HUDEP-2 (cell line): ENCODE measurements around the gene RFC2.
"Not testable (repeated sequence)": the region's sequence is repeated elsewhere in the genome, so short reads cannot be mapped to it uniquely, and the experiment has no call there.

Experiments used
- DNase-seq, 76 experiments: peaks; one replicate each; lab custom pipeline; 2025; ENCODE audit not compliant: unreplicated experiment in 76 of 76; lab: John Stamatoyannopoulos, UW

RFC2 gene

DNA sequence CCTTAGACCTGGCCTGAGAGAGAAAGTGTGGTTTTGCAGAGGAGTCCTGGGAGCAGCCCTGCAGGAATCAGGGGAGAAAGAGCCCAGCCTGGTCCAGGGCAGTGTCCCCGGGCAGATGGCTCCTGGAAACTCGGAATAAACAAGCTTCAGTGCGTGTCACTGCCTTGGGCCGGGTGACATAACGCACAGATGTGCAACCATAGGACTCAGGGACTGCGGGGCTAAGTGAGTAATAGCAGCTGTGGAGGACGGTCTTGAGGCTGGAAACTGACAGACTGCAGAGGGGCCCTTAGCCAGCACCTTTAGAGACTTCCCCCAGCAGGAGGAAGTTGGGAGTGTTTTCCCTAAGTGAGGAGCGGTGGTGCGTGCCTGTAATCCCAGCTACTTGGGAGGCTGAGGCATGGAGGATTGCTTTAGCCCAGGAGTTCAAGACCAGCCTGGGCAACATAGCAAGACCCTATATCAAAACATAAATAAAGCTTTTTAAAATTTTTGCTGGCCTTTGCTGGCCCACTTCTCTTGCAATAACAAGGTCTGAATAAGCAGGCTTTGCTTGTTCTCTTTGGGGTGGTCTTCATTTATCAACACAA is 29.8 kb upstream of the RFC2 start:
- no peak for DNase-seq

DNA sequence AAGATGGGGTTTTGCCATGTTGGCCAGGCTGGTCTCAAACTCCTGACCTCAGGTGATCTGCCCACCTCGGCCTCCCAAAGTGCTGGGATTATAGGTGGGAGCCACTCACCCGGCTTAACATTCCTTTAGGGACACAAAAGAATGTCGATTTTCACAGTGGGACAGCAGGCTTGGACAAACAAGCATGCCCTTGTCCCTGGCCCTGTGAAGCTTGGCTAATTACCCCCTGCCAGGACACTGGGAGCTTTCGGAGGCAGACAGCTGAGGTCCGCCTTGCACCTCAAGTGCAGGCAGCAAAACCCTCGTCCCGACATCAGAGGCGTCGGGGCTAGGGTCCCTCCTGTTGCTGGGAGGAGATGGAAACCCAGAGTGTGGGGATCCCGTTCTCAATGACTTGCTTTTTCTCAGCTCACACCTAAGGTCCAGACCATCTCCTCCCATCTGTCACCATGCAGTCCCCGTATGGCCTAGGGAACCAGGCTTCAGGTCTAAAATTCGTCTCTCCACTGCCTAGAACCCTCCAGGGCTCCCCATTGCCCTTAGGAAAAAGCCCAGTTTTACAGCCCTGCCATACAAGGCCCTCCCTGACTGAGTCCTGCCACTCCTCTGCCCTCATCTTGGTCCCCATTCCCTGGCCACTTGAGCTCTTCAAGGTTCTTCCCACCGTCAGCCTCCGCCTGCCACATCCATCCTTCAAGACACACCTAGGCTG is 28.7 kb upstream of the RFC2 start:
- no peak for DNase-seq

DNA sequence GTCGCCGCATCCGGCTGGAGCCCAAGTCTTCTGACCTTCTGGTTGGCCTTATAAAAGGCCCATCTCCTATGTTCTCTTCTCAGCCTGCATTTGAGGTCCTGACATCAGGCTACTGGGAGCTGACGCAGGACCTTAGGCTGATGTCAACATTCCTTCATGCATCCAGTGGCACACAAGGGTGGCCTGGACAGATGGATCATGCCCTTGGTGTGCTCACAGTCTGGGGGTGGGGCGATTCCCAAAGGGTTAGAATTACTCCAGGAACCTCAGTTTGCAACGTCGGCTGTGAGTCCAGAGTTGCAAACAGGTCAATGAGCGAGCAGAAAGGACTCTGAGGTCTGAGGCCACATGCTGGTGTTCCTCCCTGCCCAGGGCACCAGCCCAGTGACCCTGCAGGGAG is 26.8 kb upstream of the RFC2 start:
- no peak for DNase-seq

DNA sequence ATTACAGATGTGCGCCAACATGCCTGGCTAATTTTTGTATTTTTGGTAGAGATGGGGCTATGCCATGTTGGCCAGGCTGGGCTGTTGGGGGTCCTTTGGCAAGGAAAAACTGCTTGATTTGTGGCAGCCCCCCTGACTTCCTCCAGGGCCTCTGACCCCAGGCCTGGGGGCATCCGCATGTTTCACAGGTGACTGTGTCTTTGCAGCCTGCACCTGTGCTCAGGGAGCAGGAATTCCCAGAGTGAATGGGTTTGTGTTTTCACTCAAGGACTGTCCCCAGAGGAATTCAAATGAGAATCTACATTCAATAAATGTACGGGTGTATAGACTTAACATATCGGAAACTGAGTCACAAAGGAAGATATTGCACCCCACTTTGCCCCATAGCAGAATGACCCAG is 23.4 kb upstream of the RFC2 start:
- DNase-seq: no peak

DNA sequence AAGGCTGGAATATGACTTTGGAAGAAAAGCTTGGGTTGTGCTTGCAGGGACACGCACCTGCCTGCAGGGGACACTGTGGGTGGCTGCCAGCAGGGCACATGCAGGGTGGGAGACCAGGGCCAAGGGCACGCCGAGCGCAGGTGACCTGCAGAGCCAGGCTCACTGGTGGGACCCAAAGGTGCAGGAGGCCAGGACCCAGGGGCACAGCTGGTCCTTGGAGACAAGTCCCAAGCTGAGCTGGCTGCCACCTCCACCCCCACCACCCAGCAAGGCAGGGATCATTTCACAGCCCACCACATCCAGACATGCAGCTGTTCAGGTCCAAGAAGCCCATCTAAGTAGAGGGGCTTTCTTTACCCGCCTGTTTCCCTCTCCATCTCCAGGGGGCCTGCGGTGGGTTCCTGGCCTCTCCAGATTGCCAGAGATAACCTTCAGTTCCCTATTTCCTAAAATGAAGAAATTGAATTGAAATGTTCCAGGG is 21.2 kb upstream of the RFC2 start:
- peak in 10 of 76 experiments; percentile 5 to 38 (median 16) for DNase-seq

DNA sequence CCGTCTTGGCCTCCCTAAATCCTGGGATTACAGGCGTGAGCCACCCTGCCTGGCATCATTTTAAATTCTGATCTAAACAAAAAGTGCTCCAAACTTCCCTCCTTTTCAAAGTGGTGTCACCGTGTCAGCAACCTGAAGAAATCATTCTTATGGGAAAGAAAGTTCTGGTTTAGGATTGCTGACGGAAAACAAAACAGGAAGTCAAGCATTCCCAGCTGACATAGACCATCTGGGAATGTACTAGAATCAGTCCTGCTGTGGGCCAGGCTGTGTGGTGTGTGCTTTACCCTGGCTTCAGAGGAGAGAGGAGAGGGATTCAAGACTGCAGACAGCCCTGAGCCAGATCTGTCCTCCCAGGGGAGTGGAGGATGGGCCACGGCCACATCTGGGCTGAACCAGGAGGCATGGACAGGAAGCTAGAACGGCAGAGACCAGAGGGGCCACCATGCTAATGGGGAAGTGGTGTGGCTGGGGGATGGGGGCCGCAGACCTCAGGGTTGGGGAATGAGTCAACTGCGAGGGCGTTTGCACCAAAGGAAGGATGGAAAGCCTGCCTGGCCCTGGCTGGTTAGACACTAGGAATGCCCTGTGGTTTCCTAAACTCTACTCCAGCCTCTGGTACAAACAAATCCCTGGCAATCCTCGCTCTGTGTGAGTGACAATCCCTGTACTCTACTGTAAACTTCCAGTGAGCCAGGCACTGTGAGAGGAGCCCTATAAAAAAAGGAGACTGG is 18.3 kb upstream of the RFC2 start:
- peak in 5 of 76 experiments; percentile 8 to 24 (median 14) for DNase-seq

DNA sequence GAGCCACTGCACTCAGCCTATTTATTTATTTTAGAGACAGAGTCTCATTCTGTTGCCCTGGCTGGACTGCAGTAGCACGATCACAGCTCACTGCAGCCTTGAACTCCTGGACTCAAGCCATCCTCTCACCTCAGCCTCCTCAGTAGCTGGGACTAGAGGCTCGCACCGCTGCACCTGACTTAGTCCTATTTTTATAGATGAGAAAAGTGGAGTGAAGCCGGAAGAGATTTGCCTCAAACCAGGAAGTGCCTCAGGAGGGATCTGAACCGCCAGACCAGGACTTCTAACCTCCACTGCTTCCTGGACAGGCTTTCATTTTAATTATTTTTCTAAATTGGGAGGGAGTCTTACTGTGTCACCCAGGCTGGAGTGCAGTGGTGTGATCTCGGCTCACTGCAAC is 17.5 kb upstream of the RFC2 start:
- no peak for DNase-seq

DNA sequence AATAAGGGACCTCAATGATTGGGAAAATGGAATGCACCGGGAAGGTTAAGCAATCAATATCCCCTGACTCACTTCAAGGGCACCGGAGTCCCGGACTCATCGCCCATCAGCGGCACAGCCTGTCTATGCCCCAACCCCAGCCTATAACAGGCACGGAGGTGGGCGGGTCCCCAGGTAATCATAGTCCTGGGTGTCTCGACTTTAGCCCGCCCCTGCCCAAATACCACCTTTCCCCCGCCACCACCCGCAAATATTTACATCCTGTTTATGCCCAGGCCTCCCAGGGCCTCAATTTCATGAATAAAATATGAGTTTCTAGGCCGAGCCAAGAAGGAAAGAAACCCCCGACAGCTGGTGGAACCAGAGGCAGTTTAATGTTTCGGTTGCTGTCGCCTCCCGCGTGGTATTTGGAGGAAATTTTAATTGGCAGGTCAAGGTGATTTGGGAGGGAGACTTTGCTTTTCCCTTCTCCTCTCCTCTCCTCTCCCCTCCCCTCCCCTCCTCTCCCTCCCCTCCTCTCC is 15.6 kb upstream of the RFC2 start:
- DNase-seq: peak in 27 of 76 experiments; percentile 9 to 50 (median 24)

DNA sequence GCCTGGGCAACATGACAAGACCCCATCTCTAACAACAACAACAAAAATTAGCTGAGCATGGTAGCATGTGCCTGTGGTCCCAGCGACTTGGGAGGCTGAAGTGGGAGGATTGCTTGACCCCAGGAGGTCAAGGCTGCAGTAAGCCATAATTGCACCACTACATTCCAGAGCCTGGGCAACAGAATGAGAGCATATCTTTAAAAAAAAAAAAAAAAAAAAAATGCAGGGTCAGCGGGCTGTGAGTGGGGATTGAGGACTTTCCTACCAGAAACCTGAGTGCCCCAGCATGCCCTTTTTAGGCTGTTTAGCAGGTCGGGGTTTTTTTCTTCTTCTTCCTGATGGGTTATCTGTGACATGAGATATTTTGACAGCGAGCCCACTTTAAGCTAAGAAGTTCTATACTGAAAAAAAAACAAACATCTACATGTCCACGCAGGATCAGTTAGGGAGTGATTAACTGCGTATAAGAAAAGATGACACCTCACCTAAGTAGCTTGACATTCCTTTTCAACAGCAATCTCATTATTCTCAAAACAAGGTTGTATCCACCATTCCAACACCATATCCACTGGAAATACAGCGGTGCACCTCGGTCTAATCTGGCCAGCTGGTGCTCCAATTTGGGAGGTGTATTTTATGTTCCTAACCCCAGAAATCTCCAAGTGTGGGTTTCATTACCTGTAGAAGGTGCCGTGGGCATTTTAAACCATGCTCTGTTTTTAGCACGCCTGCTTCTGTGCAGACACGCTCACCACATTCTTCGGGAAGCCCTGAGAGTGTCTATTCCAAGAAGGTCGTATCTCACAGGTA is 13.8 kb upstream of the RFC2 start:
- no peak for DNase-seq

DNA sequence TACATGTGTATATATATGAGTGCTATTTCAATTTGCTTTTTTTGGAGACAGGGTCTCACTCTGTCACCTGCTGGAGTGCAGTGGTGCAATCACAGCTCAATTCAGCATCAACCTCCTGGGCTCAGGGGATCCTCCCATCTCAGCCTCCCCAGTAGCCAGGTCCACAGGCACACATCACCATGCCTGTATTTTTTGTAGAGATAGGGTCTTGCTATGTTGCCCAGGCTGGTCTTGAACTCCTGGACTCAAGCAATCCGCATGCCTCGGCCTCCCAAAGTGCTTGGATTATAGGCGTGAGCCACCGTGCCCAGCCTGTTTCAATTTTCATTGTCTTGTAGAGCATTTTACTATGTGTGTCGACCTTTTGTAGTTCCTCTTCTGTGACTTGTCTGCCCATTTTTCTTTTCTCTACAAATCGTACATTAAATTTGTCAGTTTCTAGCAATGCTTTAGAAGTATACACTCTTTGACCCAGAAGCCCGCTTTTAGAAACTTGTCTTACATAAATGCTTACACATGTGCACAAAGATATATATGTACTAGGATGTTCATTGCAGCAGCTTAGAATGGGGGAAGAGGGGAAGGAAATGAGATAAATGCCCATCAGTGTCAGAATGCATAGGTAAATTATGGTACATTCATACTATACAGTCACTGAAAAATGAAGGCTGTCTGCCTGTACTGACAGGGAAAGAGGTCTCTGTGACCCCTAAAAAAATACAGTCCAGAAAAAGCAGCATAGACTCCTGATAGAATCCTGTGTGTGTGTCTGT is 12.2 kb upstream of the RFC2 start:
- DNase-seq: no peak

DNA sequence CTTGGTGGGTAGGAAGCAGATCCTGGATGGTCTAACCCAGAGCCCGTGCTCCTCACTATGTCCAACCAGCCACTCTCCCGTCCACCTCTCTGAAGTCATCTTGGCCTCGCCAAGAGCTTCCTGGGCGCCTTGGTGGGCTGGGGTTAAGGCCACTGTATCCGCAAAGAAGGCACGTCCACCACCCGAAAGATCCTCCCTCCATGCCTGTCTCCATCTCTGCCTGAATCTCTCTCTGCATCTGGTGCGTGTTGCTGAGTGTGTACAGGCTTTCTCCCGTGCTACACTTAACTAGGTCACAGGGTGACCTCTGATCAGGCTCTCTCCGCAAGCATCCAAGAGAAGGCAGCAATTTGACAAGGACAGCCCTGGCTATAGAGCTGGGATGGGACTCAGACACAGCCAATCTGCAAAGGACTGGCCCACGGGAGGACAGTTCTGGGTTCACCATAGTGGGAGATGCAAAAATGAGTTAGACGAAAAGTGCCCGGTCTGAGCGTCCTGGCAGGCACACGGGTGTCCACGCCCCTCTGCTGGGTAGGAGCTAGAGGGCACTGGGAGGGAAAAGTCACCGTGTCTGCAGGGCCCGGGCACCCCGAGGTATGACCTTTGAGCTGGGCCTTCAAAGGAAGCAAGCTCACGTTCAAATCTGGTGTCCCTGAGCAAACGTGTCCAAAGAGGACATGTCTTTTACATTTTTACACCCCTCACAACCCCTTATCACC is 9.4 kb upstream of the RFC2 start:
- no peak for DNase-seq

DNA sequence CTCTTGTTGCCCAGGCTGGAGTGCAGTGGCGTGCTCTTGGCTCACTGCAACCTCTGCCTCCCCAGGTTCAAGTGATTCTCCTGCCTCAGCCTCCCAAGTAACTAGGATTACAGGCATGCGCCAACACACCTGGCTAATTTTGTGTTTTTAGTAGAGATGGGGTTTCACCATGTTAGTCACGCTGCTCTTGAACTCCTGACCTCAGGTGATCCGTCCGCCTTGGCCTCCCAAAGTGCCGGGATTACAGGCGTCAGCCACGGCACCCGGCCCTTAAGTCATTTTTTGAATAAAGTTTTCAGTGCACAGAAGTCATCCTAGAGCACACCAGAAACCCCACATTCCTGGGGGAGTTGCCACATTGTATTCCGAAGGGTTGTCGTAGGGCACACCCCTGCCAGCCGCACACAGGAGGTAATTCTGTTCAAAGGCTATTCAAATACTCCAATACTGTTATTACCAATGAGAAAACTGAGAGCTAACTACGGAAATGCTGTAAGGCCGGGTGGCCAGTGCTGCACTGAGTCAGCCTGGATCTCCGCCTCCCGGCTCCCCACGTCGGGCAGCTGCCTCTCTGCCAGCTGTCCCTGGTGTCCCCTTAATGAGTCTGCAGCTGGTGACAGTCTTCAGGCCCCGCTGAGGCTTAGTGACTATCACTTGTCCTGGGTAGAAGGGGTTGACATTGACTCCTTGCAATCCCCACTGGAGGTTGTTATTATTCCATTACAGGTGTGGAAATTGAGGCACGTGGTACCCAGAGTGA is 8.6 kb upstream of the RFC2 start:
- DNase-seq: no peak

DNA sequence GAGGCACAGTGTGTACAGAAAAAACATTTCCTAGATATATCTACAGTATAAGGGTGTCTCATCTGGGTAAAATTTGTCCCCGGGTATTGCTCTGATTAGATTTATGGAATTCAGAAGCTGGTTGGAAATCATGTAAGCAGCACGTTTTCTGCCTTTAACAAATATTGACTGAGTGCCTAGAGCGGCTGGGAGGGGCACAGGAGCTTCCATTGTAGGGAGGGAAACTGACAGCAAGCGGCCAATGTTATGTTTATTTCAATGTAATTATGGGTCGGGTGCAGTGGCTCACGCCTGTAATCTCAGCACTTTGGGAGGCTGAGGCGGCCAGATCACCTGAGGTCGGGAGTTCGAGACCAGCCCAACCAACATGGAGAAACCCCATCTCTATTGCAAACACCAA is 4.4 kb upstream of the RFC2 start:
- DNase-seq: no peak

DNA sequence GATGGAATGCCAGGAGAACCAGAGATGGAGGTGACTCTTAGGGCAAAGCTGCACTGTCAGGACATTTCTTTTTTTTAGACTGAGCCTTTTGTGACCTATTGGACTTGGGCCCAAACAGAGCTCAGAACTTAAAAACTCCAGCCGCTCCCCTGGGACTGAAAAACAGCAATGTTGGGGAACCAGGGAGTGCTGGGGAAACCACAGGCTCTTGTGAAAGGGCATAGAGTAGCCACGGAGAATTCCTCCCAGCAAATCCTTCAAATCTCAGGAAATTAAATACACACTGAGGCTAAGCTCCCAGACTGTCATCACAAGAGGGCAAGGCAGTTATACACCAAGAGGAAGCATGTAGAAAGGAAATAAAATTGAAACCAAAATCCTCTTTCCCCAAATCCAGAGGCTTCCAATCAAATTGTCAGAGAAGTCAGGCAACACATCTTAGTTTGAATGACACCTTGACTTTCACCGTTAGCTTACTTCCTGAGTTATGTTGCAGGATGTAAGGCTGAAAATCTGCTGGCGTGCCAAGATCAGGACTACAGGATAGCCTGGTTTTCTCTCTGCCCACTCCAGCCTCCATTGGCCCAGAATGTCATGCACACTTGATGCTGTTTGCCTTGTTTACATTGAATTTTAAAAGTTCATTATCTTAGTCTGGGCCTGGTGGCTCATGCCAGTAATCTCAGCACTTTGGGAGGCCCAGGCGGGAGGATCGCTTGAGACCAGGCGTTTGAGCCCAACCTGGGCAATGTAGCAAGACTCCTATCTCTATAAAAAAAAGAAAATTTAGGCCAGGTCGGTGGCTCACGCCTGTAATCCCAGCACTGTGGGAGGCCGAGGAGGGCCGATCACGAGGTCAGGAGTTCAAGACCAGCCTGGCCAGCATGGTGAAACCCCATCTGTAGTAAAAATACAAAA is 2.6 kb upstream of the RFC2 start:
- no peak for DNase-seq

DNA sequence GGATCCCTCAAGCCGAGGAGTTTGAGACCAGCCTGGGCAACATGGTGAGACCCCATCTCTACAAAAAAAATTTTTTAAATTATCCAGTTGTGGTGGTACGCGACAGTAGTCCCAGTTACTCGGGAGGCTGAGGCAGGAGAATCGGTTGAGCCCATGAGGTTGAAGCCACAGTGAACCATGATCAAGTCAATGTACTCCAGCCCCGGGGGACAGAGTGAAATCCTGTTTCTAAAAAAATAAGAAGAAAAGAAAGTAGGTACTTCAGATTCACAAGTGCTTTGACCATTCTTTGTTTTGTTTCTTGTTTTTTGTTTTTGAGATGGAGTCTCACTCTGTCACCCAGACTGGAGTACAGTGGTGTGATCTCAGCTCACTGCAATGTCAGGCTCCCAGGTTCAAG is 1.3 kb upstream of the RFC2 start:
- DNase-seq: not testable (repeated sequence)

DNA sequence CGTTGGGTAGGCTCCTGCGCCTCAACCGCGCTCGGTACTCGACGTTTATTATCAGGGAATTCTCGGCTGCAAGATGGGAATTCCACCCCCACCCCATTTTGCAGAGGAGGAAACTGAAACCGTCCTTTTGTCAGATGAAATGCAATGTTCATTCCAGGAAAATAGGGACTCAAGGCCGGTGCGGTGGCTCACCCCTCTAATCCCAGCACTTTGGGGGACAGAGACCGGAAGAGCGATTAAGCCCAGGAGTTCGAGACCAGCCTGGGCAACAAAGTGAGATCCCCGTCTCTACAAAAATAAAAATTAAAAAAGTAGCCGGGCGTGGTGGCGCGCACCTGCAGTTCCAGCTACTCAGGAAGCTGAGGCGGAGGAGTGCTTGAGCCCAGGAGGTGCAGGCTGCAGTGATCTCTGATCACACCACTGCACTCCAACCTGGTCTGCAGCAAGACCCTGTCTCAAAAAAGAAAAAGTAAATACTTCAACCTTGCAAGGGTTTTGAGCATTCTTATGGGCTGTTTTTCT is 720 bp upstream of the RFC2 start:
- DNase-seq: no peak

DNA sequence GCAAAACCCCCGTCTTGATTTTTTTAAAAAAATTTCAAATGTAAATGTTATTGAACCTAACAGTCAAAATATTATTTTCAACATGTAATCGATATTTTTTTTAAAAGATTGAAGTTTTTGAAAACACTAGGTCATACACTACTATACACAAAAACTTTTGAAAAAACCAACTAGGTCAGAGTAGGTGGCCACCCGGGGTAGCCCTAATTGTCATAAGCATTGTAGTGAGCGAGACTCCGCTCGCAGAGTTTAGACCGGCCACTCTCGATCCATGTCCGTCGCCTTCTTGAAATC is 417 bp downstream of the RFC2 start:
- no peak for DNase-seq

DNA sequence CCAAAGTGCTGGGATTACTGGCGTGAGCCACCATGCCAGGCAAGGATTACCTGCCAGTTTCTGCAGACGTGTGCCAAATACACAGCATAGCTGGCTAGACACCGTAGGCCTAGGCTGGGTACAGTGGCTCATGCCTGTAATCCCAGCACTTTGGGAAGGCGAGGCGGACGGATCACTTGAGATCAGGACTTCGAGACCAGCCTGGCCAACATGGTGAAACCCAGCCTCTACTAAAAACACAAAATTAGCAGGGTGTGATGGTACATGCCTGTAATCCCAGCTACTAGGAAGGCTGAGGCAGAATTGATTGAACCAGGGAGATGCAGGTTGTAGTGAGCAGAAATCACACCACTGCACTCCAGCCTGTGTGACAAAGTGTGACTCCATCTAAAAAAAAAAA is 868 bp downstream of the RFC2 start:
- no peak for DNase-seq
